ENCODE measurements around the gene SIN3B.
"Not testable (repeated sequence)": the region's sequence is repeated elsewhere in the genome, so short reads cannot be mapped to it uniquely, and the experiment has no call there.

Gene SIN3B

GRCh38 chr19:16868423-16869130, 39.4 kb downstream of the SIN3B start:
- DNase-seq (ENCODE audit: low read depth in 2 of 2), result no peak

GRCh38 chr19:16869331-16869972, 40.3 kb downstream of the SIN3B start:
- no peak for DNase-seq (ENCODE audit: low read depth in 2 of 2)

- no peak for DNase-seq (ENCODE audit: low read depth in 2 of 2)
Measured at GRCh38 chr19:16871871-16872270, 42.7 kb downstream of the SIN3B start.

GRCh38 chr19:16872728-16873127, 43.5 kb downstream of the SIN3B start:
- DNase-seq (ENCODE audit: low read depth in 2 of 2), result no peak

- no peak for DNase-seq (ENCODE audit: low read depth in 2 of 2)
Measured at GRCh38 chr19:16873594-16873993, 44.4 kb downstream of the SIN3B start.

- no peak for DNase-seq (ENCODE audit: low read depth in 2 of 2)
Measured at GRCh38 chr19:16874250-16874977, 45.2 kb downstream of the SIN3B start.

GRCh38 chr19:16874978-16875299, 45.7 kb downstream of the SIN3B start:
- DNase-seq (ENCODE audit: low read depth in 2 of 2), result not testable (repeated sequence)

GRCh38 chr19:16875584-16876555, 46.7 kb downstream of the SIN3B start:
- no peak for DNase-seq (ENCODE audit: low read depth in 2 of 2)

- no peak for DNase-seq (ENCODE audit: low read depth in 2 of 2)
Measured at GRCh38 chr19:16876904-16877361, 47.7 kb downstream of the SIN3B start.

GRCh38 chr19:16877581-16877980, 48.4 kb downstream of the SIN3B start:
- no peak for DNase-seq (ENCODE audit: low read depth in 2 of 2)

GRCh38 chr19:16878181-16878965, 49.2 kb downstream of the SIN3B start:
- no peak for DNase-seq (ENCODE audit: low read depth in 2 of 2)

- DNase-seq (ENCODE audit: low read depth in 2 of 2), result no peak
Measured at GRCh38 chr19:16880884-16881554, 51.8 kb downstream of the SIN3B start.

- no peak for DNase-seq (ENCODE audit: low read depth in 2 of 2)
Measured at GRCh38 chr19:16882146-16882545, 52.9 kb downstream of the SIN3B start.

GRCh38 chr19:16883522-16883921, 54.3 kb downstream of the SIN3B start:
- DNase-seq (ENCODE audit: low read depth in 2 of 2), result no peak

- DNase-seq (ENCODE audit: low read depth in 2 of 2), result no peak
Measured at GRCh38 chr19:16885166-16885565, 56.0 kb downstream of the SIN3B start.

- DNase-seq (ENCODE audit: low read depth in 2 of 2), result no peak
Measured at GRCh38 chr19:16886305-16886880, 57.2 kb downstream of the SIN3B start.

GRCh38 chr19:16887353-16888265, 58.4 kb downstream of the SIN3B start:
- DNase-seq (ENCODE audit: low read depth in 2 of 2), result no peak

- no peak for DNase-seq (ENCODE audit: low read depth in 2 of 2)
Measured at GRCh38 chr19:16888629-16889365, 59.6 kb downstream of the SIN3B start, which contains the start of gene F2RL3. Gene F2RL3 (plus strand): TSS chr19:16888999. CDS start chr19:16889190, 191 bp downstream.

Measured in stimulated activated CD8-positive, alpha-beta memory T cell treated with anti-CD3 and anti-CD28 coated beads, Interleukin-15, amount 100 ng/mL, for 48 hours (primary cell).